ENCODE measurements around the gene MAGIX.

MAGIX gene

GRCh38 chrX:49205443-49205842 lies 42.9 kb downstream of the MAGIX start:
- no peaks in the 10 kb centered on the region for H3K4me1 ChIP-seq (ENCODE audit: control insufficient read depth, insufficient read depth, low read length)
- H3K27me3 ChIP-seq (ENCODE audit: control insufficient read depth, insufficient read depth, low read length), result peaks cover 4% of the 10 kb centered on the region
- no peak overlapping the region for H3K4me3 ChIP-seq (ENCODE audit: low read length)
- H3K27ac ChIP-seq (ENCODE audit: low read depth, low read length), result no peak overlapping the region
- no peaks in the 10 kb centered on the region for H3K36me3 ChIP-seq (ENCODE audit: control insufficient read depth, insufficient read depth, low read length)
- H3K9ac ChIP-seq (ENCODE audit: low read length), result no peak overlapping the region

- Histone ChIP-seq H3K27me3 (ENCODE audit: control insufficient read depth, insufficient read depth, low read length) (peaks cover 4% of the 10 kb centered on the region), H3K9ac (ENCODE audit: low read length) (no peak overlapping the region), H3K27ac (ENCODE audit: low read depth, low read length) (no peak overlapping the region), H3K4me3 (ENCODE audit: low read length) (no peak overlapping the region), H3K36me3 (ENCODE audit: control insufficient read depth, insufficient read depth, low read length) (no peaks in the 10 kb centered on the region), H3K4me1 (ENCODE audit: control insufficient read depth, insufficient read depth, low read length) (no peaks in the 10 kb centered on the region)
Observed at GRCh38 chrX:49206543-49206942, 44.0 kb downstream of the MAGIX start.

DNA sequence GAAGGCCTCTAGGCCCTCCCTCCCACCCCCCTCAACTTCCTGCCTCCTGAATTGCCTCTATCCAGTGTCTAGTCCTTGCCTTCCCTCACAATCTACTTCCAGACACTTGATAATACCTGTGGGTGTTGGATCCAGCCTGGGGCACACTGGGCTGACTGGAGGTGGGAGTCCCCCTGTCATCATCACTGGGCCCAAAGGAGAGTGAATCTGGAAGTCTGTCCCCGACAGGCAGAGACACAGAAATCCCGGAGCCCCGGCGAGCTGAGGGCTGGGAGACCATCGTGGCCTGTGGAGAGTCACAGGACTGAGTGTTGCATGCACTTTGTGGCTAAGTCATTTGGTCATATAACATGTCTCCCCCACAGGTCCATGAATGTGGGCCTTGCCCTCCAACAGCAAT lies 45.8 kb downstream of the MAGIX start:
- no peak overlapping the region for H3K27ac ChIP-seq (ENCODE audit: low read depth, low read length)
- peaks cover 4% of the 10 kb centered on the region for H3K27me3 ChIP-seq (ENCODE audit: control insufficient read depth, insufficient read depth, low read length)
- H3K36me3 ChIP-seq (ENCODE audit: control insufficient read depth, insufficient read depth, low read length), result no peaks in the 10 kb centered on the region
- no peaks in the 10 kb centered on the region for H3K4me1 ChIP-seq (ENCODE audit: control insufficient read depth, insufficient read depth, low read length)
- H3K4me3 ChIP-seq (ENCODE audit: low read length), result no peak overlapping the region
- H3K9ac ChIP-seq (ENCODE audit: low read length), result no peak overlapping the region

DNA sequence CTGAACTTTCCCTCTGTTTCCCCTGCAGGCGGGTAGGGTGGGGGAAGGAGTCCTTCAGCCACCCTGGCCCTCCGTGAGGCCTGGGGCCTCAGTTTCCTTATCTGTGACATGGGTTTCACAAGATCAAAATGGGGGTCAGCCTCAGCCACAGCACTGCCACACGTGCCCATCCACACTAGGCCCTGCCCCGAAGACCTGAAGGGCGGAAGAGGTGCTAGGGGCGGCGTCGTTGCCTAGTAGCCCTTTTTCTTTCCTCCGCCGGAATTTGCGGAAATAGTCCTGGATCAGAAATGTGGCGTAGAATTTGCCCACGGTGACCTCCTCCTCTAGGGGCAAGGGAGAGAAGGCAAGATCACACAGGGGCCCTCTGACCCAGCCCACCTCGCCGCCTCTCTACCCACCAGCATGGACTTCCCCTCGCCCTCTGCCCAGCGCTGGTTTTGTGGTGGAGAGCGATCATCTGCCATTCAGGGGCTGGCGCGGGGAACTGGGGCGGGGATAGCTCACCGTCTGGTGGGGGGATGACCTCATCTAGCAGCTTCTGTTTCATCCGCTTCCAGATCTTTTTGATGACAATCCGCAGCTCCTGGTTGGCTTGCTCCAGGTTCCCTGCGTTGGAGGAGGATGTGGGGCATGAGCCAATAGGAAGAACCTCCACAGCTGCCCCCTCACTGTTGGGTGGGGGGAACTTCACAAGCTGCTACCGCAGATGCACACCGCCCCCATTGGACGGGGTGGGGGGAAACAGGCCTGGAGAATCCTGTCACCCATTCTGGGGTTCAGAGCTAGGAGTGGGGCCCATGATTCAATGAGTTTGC lies 47.1 kb downstream of the MAGIX start:
- Histone ChIP-seq H3K27ac (ENCODE audit: low read depth, low read length) (no peak overlapping the region), H3K9ac (ENCODE audit: low read length) (no peak overlapping the region), H3K36me3 (ENCODE audit: control insufficient read depth, insufficient read depth, low read length) (no peaks in the 10 kb centered on the region), H3K4me1 (ENCODE audit: control insufficient read depth, insufficient read depth, low read length) (no peaks in the 10 kb centered on the region), H3K4me3 (ENCODE audit: low read length) (no peak overlapping the region), H3K27me3 (ENCODE audit: control insufficient read depth, insufficient read depth, low read length) (peaks cover 7% of the 10 kb centered on the region)

DNA sequence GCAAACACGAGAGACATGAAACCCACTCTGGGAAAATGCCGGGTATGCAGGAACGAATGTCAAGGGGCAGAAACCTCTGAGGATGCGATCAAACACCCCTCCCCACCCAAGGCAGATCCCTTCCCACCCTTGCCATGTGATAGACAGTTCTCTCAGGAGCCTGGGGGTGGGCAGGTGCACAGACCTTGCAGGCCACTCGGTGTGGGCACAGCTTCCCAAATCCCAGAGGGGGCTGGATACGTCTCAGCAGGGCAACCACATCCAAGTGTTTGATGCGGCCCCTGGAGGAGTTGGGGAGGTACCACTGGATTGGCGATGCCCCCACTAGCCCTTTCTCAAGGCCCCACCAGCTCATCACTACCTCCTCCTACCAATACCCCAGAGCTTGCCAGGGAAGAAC lies 47.8 kb downstream of the MAGIX start:
- Histone ChIP-seq H3K4me3 (ENCODE audit: low read length) (no peak overlapping the region), H3K9ac (ENCODE audit: low read length) (no peak overlapping the region), H3K27ac (ENCODE audit: low read depth, low read length) (no peak overlapping the region), H3K4me1 (ENCODE audit: control insufficient read depth, insufficient read depth, low read length) (no peaks in the 10 kb centered on the region), H3K36me3 (ENCODE audit: control insufficient read depth, insufficient read depth, low read length) (no peaks in the 10 kb centered on the region), H3K27me3 (ENCODE audit: control insufficient read depth, insufficient read depth, low read length) (peaks cover 7% of the 10 kb centered on the region)

- Histone ChIP-seq H3K9ac (ENCODE audit: low read length) (no peak overlapping the region), H3K4me1 (ENCODE audit: control insufficient read depth, insufficient read depth, low read length) (no peaks in the 10 kb centered on the region), H3K4me3 (ENCODE audit: low read length) (no peak overlapping the region), H3K27me3 (ENCODE audit: control insufficient read depth, insufficient read depth, low read length) (peaks cover 7% of the 10 kb centered on the region), H3K36me3 (ENCODE audit: control insufficient read depth, insufficient read depth, low read length) (no peaks in the 10 kb centered on the region), H3K27ac (ENCODE audit: low read depth, low read length) (no peak overlapping the region)
Observed at GRCh38 chrX:49211074-49211473, 48.5 kb downstream of the MAGIX start.

DNA sequence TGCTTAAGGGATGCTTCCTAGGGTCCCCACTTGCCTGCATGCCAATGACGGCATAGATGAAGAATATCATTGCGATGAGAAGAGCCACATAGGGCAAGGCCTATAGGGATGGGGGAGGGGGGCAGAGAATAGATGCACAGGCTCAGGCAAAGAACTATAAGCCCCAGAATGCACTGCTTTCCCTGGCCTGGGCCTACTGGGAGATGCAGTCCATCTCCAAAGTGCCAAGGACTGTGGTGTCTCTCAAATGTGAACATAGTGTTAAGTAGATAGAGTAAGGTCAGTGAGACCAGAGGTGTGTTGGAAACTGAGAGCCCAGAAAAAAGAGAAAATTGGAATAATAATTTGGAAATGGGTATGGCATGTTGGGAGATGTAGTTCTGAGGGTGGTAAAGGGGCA lies 49.7 kb downstream of the MAGIX start:
- Histone ChIP-seq H3K9ac (ENCODE audit: low read length) (no peak overlapping the region), H3K4me3 (ENCODE audit: low read length) (no peak overlapping the region), H3K36me3 (ENCODE audit: control insufficient read depth, insufficient read depth, low read length) (no peaks in the 10 kb centered on the region), H3K27me3 (ENCODE audit: control insufficient read depth, insufficient read depth, low read length) (peaks cover 7% of the 10 kb centered on the region), H3K4me1 (ENCODE audit: control insufficient read depth, insufficient read depth, low read length) (no peaks in the 10 kb centered on the region), H3K27ac (ENCODE audit: low read depth, low read length) (no peak overlapping the region)

DNA sequence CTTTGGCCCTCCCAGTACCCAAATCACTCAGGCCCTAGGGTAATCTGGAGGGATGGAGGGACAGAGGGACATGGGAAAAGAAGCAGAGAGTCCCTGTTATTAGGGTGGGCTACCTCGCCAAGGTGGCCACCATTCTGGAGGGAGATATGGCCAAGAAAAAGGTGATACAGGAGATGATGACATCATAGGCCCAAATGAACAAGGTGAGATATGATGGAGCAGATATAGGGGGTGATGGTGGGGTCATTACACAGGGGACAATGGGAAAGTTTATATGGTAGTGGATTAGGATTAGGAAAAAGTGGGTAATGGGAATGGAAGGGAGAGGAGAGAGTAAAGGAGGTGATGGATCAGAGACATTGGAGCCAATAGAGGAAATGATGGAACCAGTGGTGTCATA lies 50.3 kb downstream of the MAGIX start:
- H3K4me3 ChIP-seq (ENCODE audit: low read length), result no peak overlapping the region
- H3K9ac ChIP-seq (ENCODE audit: low read length), result no peak overlapping the region
- no peak overlapping the region for H3K27ac ChIP-seq (ENCODE audit: low read depth, low read length)
- peaks cover 7% of the 10 kb centered on the region for H3K27me3 ChIP-seq (ENCODE audit: control insufficient read depth, insufficient read depth, low read length)
- no peaks in the 10 kb centered on the region for H3K4me1 ChIP-seq (ENCODE audit: control insufficient read depth, insufficient read depth, low read length)
- no peaks in the 10 kb centered on the region for H3K36me3 ChIP-seq (ENCODE audit: control insufficient read depth, insufficient read depth, low read length)

DNA sequence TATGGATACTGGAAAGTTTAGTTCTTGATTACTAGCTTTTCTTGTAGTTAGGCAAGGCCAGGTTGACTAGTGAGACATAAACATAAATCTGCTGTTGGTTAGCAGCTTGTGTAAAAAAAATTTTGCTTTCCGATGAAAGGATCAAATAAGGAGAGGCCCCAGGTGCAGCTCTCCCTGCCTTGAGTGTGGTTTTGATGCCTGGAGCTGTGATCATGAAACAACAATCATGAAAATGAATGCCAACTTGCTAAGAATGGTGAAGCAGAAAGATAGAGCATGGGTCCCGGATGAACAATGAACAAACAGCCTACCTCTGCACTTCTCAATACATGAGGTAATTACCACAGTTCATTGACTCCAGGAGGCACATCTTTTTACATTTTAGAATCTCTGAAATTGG lies 51.9 kb downstream of the MAGIX start:
- Histone ChIP-seq H3K27ac (ENCODE audit: low read depth, low read length) (no peak overlapping the region), H3K4me3 (ENCODE audit: low read length) (no peak overlapping the region), H3K27me3 (ENCODE audit: control insufficient read depth, insufficient read depth, low read length) (peaks cover 3% of the 10 kb centered on the region), H3K36me3 (ENCODE audit: control insufficient read depth, insufficient read depth, low read length) (no peaks in the 10 kb centered on the region), H3K9ac (ENCODE audit: low read length) (no peak overlapping the region), H3K4me1 (ENCODE audit: control insufficient read depth, insufficient read depth, low read length) (no peaks in the 10 kb centered on the region)

DNA sequence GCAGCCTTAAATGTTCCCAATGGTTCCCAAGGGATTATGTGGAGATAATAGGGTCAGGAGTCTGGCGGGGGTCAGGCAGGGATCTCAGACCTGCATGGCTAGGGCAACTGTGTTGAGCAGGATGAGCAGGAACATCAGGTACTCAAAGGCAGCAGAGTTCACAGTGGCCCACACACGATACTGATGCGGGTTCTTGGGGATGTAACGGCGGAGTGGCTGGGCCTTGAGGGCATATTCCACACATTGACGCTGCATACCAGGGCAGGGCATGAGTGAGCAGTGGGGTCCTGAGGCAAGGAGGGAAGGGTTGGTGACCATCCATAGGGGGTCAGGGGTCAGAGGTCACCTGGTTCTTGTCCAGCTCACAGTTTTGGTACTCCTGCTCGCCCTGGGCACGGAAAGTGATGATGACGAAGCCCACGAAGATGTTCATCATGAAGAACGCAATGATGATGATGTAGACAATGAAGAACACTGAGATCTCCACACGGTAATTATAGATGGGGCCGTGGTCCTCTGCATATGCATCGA lies 52.5 kb downstream of the MAGIX start:
- Histone ChIP-seq H3K27ac (ENCODE audit: low read depth, low read length) (no peak overlapping the region), H3K27me3 (ENCODE audit: control insufficient read depth, insufficient read depth, low read length) (peaks cover 3% of the 10 kb centered on the region), H3K36me3 (ENCODE audit: control insufficient read depth, insufficient read depth, low read length) (no peaks in the 10 kb centered on the region), H3K4me1 (ENCODE audit: control insufficient read depth, insufficient read depth, low read length) (no peaks in the 10 kb centered on the region), H3K4me3 (ENCODE audit: low read length) (no peak overlapping the region), H3K9ac (ENCODE audit: low read length) (no peak overlapping the region)
